Activated T-helper 1 cell treated with Interleukin-2 at 50 U/mL for 16 hours (primary cell): ENCODE measurements around the gene HMGN1.
A peak's percentile ranks its signal among the peaks of the same experiment; 100 is the strongest.

Source experiments
- DNase-seq: peaks from one replicate; pipeline ENCODE4 v3.0.0-alpha.2; 2020; ENCODE audit warnings: low read depth

Gene HMGN1

GRCh38 chr21:39330001-39330400, 18.9 kb downstream of the HMGN1 start:
- DNase-seq = no peak

GRCh38 chr21:39327727-39328126, 21.2 kb downstream of the HMGN1 start:
- DNase-seq = no peak

- no peak for DNase-seq
Measured at GRCh38 chr21:39326607-39327307, 22.1 kb downstream of the HMGN1 start.

GRCh38 chr21:39325458-39325857, 23.4 kb downstream of the HMGN1 start:
- no peak for DNase-seq

- DNase-seq = no peak
Measured at GRCh38 chr21:39321424-39321823, 27.5 kb downstream of the HMGN1 start.

- DNase-seq = no peak
Measured at GRCh38 chr21:39319814-39320332, 29.0 kb downstream of the HMGN1 start.

GRCh38 chr21:39319251-39319756, 29.6 kb downstream of the HMGN1 start:
- no peak for DNase-seq

GRCh38 chr21:39318091-39318959, 30.6 kb downstream of the HMGN1 start:
- no peak for DNase-seq

- DNase-seq = no peak
Measured at GRCh38 chr21:39317134-39318090, 31.5 kb downstream of the HMGN1 start.

GRCh38 chr21:39316729-39317128, 32.2 kb downstream of the HMGN1 start:
- no peak for DNase-seq

- no peak for DNase-seq
Measured at GRCh38 chr21:39315603-39316445, 33.1 kb downstream of the HMGN1 start.

GRCh38 chr21:39314143-39315027, 34.5 kb downstream of the HMGN1 start:
- peak; percentile 22 for DNase-seq

- DNase-seq = peak; percentile 67
Measured at GRCh38 chr21:39313571-39314142, 35.2 kb downstream of the HMGN1 start, which contains the start of gene BRWD1. Gene BRWD1, minus strand, starts transcription at chr21:39313632. Its CDS starts 141 bp downstream, at chr21:39313491.

GRCh38 chr21:39313042-39313570, 35.8 kb downstream of the HMGN1 start:
- peak; percentile 6 for DNase-seq

GRCh38 chr21:39312112-39313041, 36.5 kb downstream of the HMGN1 start:
- peak; percentile 95 for DNase-seq

- no peak for DNase-seq
Measured at GRCh38 chr21:39311164-39311563, 37.7 kb downstream of the HMGN1 start.

GRCh38 chr21:39307466-39307865, 41.4 kb downstream of the HMGN1 start:
- DNase-seq = no peak

GRCh38 chr21:39300587-39300986, 48.3 kb downstream of the HMGN1 start:
- DNase-seq = no peak
